HL-60 (cell line): Measurements from ENCODE around the gene RUBCN.

ENCODE experiments used
- DNase-seq, 2 experiments: peaks; one replicate each; pipeline ENCODE4 v3.0.0-alpha.2; 2010 to 2020; ENCODE audit warnings: low read depth in 1 of 2, low spot score in 1 of 2
- H3K27ac ChIP-seq: fragments of 250-450 bp; sonication (Bioruptor Pico); replicated peaks from 2 replicates; pipeline ENCODE4 v1.5.1; 2020; ENCODE audit warnings: mild to moderate bottlenecking, moderate library complexity
- H3K27me3 ChIP-seq: fragments of 250-450 bp; sonication (Bioruptor Pico); 2 replicates; pipeline ENCODE4 v1.5.1; 2021; ENCODE audit warnings: mild to moderate bottlenecking, moderate library complexity; ENCODE audit not compliant: insufficient read depth, poor library complexity, severe bottlenecking
- H3K4me3 ChIP-seq: replicated peaks from 2 replicates; pipeline ENCODE4 v1.5.1; 2011; ENCODE audit warnings: mild to moderate bottlenecking, control low read depth, low read length; ENCODE audit not compliant: insufficient read depth
- GABPA ChIP-seq: IDR thresholded peaks from 2 replicates; pipeline ENCODE4 v1.6.1; 2012; ENCODE audit warnings: low read depth
- POLR2AphosphoS5 ChIP-seq: IDR thresholded peaks from 2 replicates; pipeline ENCODE4 v1.6.1; 2012; ENCODE audit warnings: low read depth
- SPI1 ChIP-seq: IDR thresholded peaks from 2 replicates; pipeline ENCODE4 v1.6.1; 2012; ENCODE audit warnings: low read depth, mild to moderate bottlenecking, borderline replicate concordance
- TF ChIP-seq, protein P1 (sequence below): IDR thresholded peaks from one replicate; pipeline ENCODE4 v1.5.1; 2011; ENCODE audit warnings: low read length, control low read depth, inconsistent platforms; ENCODE audit not compliant: insufficient read depth
- TF ChIP-seq, protein P2 (sequence below): IDR thresholded peaks from 2 replicates; pipeline ENCODE4 v1.6.1; 2012; ENCODE audit warnings: low read depth; ENCODE audit not compliant: insufficient replicate concordance

The RUBCN gene

DNA sequence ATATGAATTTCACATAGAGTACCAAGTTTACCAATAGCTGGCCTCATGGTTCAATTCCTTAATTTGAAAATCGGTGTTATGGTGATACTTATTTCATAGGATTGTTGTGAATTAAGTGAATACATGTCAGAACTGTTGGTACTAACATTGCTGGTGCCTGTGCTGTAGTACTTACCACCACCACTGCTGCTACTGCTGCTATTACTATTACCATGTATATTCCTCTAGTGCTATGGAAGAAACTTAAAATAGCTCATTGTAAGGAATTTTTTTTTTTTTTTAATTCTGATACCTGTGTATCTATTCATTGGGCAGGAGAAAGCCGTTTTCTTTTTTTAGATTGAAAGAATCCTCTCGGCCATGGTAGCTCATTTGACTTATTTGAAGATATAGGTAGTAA, 16.6 kb upstream of the RUBCN start:
- no peak for DNase-seq
- no peaks in the 10 kb centered on the region for H3K27me3 ChIP-seq
- no peak overlapping the region for H3K4me3 ChIP-seq
- no peak for TF ChIP-seq SPI1
- TF ChIP-seq, protein P1, sequence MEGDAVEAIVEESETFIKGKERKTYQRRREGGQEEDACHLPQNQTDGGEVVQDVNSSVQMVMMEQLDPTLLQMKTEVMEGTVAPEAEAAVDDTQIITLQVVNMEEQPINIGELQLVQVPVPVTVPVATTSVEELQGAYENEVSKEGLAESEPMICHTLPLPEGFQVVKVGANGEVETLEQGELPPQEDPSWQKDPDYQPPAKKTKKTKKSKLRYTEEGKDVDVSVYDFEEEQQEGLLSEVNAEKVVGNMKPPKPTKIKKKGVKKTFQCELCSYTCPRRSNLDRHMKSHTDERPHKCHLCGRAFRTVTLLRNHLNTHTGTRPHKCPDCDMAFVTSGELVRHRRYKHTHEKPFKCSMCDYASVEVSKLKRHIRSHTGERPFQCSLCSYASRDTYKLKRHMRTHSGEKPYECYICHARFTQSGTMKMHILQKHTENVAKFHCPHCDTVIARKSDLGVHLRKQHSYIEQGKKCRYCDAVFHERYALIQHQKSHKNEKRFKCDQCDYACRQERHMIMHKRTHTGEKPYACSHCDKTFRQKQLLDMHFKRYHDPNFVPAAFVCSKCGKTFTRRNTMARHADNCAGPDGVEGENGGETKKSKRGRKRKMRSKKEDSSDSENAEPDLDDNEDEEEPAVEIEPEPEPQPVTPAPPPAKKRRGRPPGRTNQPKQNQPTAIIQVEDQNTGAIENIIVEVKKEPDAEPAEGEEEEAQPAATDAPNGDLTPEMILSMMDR, result no peak
- TF ChIP-seq, protein P2, sequence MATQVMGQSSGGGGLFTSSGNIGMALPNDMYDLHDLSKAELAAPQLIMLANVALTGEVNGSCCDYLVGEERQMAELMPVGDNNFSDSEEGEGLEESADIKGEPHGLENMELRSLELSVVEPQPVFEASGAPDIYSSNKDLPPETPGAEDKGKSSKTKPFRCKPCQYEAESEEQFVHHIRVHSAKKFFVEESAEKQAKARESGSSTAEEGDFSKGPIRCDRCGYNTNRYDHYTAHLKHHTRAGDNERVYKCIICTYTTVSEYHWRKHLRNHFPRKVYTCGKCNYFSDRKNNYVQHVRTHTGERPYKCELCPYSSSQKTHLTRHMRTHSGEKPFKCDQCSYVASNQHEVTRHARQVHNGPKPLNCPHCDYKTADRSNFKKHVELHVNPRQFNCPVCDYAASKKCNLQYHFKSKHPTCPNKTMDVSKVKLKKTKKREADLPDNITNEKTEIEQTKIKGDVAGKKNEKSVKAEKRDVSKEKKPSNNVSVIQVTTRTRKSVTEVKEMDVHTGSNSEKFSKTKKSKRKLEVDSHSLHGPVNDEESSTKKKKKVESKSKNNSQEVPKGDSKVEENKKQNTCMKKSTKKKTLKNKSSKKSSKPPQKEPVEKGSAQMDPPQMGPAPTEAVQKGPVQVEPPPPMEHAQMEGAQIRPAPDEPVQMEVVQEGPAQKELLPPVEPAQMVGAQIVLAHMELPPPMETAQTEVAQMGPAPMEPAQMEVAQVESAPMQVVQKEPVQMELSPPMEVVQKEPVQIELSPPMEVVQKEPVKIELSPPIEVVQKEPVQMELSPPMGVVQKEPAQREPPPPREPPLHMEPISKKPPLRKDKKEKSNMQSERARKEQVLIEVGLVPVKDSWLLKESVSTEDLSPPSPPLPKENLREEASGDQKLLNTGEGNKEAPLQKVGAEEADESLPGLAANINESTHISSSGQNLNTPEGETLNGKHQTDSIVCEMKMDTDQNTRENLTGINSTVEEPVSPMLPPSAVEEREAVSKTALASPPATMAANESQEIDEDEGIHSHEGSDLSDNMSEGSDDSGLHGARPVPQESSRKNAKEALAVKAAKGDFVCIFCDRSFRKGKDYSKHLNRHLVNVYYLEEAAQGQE, result no peak
- H3K27ac ChIP-seq, result no peak overlapping the region

DNA sequence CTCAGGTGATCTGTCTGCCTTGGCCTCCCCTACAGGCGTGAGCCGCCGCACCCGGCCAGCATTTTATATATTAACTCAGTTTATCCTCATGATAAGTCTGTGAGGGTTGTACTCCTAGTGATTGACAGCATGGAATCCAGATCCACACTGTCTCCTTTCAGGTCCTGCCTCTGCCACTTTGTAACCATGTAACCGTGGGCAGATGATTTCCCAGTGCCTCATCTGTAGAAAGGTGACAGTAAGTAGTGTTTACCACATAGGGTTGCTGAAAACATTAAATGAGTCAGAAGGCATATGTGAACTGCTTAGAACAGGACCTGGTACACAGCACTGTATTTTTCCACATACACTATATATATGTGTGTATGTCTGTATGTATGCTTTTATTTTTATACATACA, 15.4 kb upstream of the RUBCN start:
- no peak overlapping the region for H3K27ac ChIP-seq
- H3K4me3 ChIP-seq, result no peak overlapping the region

DNA sequence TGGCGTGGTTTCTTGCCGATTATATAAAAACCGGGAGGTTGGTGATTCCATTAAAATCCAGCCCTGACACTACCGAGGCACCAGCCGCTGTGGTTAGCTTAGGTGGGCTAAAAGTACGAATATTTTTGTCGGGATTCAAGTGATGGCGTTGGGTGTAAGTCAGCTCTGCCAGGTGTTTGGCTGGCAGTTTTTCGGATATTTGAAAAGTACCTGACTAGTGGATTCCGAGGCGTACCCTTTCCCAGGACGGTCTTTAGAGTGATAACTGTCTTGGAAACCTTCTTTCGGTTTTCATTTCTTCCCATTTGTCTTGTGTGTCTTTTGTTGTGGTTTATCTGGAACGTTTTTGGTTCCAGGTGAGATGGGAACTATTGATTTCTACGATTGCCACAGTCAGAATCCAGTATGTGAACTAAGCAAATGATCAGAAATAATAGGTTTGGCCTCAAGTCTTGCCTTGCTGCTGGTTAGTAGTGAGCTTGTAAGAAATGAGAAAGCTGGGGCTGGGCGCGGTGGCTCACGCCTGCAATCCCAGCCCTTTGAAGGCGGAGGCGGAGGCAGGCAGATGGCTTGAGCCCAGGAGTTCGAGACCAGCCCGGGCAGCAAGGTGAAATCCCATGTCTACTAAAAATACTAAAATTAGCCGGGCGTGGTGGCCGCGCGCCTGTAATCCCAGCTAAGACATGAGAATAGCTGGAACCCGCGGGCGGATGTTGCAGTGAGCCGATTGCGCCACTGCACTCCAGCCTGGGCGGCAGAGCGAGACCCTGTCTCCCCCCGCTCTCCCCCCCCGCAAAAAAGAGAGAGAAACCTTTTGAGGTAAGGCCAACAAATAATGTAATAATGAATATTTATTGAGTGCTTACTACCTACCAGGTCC, 14.4 kb upstream of the RUBCN start:
- peak; percentile 26 to 65 for DNase-seq
- TF ChIP-seq, protein P1, result no peak
- TF ChIP-seq POLR2AphosphoS5 (no peak), SPI1 (no peak), GABPA (no peak)
- TF ChIP-seq, protein P2, result no peak
- H3K4me3 ChIP-seq, result peak overlapping the region; percentile 67
- peak overlapping the region; percentile 25; the same call in 1 of the 2 replicates for H3K27ac ChIP-seq
- H3K27me3 ChIP-seq, result no peaks in the 10 kb centered on the region

More for the DNA sequence above, 15.4 kb upstream of the RUBCN start:
- H3K27me3 ChIP-seq, result no peaks in the 10 kb centered on the region
- no peak for DNase-seq
- no peak for TF ChIP-seq SPI1

DNA sequence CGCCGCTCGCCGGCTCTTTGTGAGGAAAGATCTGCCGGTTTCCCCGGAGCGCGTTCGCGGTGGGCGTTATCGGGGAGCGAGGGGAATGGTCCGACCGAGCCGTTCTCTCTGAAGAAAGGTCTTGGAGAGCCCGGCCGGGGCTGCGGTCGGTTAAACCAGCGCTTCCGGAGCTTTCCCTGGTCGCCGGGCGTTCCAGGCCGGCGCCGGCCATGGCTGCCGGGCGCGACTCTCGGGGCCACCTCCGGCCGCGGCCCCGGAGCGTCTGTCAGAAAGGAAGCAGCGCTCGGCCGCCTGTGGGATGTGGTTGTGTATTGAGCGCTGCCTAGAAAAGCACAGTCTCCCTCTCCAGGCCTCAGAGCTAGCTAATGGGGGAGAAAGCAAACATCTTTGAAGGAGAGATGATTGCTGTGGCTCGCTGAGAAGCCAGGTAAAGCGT, 13.7 kb upstream of the RUBCN start:
- Histone ChIP-seq H3K27me3 (no peaks in the 10 kb centered on the region), H3K27ac (peak overlapping the region; percentile 67), H3K4me3 (peak overlapping the region; percentile 67)
- DNase-seq, result peak; percentile 22 to 71
- TF ChIP-seq, protein P2, result no peak
- TF ChIP-seq, protein P1, result no peak
- TF ChIP-seq GABPA (no peak), POLR2AphosphoS5 (no peak), SPI1 (no peak)
